Testis (tissue), 3 donors: Measurements from ENCODE around the gene PERP. TPM values are rescaled to one million over a fixed set of nuclear protein-coding genes. Genes with fewer than 3 reads are reported as not detected.

Experiments used
- DNase-seq: peaks from one replicate; pipeline ENCODE4 v3.0.0-alpha.2; 2019
- H3K27ac ChIP-seq, 2 donors: fragments of 200-600 bp; sonication (generic); one replicate each; pipeline ENCODE4 v1.5.1; 2019
- H3K27me3 ChIP-seq: fragments of 200-600 bp; sonication (generic); one replicate; pipeline ENCODE4 v1.5.1; 2019
- H3K36me3 ChIP-seq: fragments of 200-600 bp; sonication (generic); one replicate; pipeline ENCODE4 v1.5.1; 2017; ENCODE audit warnings: low read depth; ENCODE audit errors: missing control alignments
- H3K4me1 ChIP-seq: fragments of 200-600 bp; sonication (generic); one replicate; pipeline ENCODE4 v1.5.1; 2019
- H3K4me3 ChIP-seq, 2 donors: fragments of 200-600 bp; sonication (generic); one replicate each; pipeline ENCODE4 v1.5.1; 2017 to 2019
- H3K9me3 ChIP-seq: fragments of 200-600 bp; sonication (generic); one replicate; pipeline ENCODE4 v1.5.1; 2017
- CTCF ChIP-seq, 3 experiments: fragments of 450-650 bp in 2 of 3; fragments of 200-600 bp in 1 of 3; sonication (generic) in 1 of 3; IDR thresholded peaks; one replicate each; pipeline ENCODE4 v1.5.1; 2016 to 2019; ENCODE audit warnings: antibody characterized with exemption in 3 of 3, mild to moderate bottlenecking in 2 of 3, moderate library complexity in 1 of 3
- POLR2A ChIP-seq: fragments of 450-650 bp; IDR thresholded peaks from one replicate; pipeline ENCODE4 v1.6.1; 2017; ENCODE audit warnings: antibody characterized with exemption, mild to moderate bottlenecking, moderate library complexity
- WGBS, 2 donors: methylation state at CpG; one replicate each; pipeline ENCODE4 v1.1.5; 2018; 5-methylcytosine and 5-hydroxymethylcytosine counted together
- intact Hi-C: fragments of 100-400 bp; cut with DNase I; formaldehyde crosslinking; loops from one replicate; pipeline ENCODE4 v1.15.1; 2023; ENCODE audit warnings: low total_unique reads
- polyA plus RNA-seq: library from polyadenylated mRNA; stranded (reverse); fragments of 350-450 nt; fragmentation: Illumina TruSeq; extraction: RNeasy Lipid Tissue Mini Kit (QIAGEN cat#74804); gene quantifications from one replicate; pipeline ENCODE4 v1.2.3, GENCODE V29; 2014; ENCODE audit warnings: low read depth, low replicate concordance; ENCODE audit not compliant: insufficient read depth
- total RNA-seq, 2 donors: library from RNA; depleted of rRNA; stranded (reverse); fragments of >200 nt; gene quantifications; one replicate each; pipeline ENCODE4 v1.2.3, GENCODE V29; 2016

Gene PERP
- total and polyA plus RNA-seq, 3 donors from 2014 or later: 7.0 to 13.8 (median 8.2) TPM

GRCh38 chr6:138103871-138104270 lies 3.3 kb downstream of the PERP start:
- Histone ChIP-seq H3K4me3 (no peak overlapping the region), H3K27me3 (no peaks in the 10 kb centered on the region), H3K27ac (no peak overlapping the region), H3K36me3 (no peaks in the 10 kb centered on the region), H3K4me1 (no peaks in the 10 kb centered on the region), H3K9me3 (no peaks in the 10 kb centered on the region)
- no peak for DNase-seq
- intact Hi-C loops: loop anchor here (10.0 kb wide), 1 partner anchor 99 kb away; no protein-coding TSS in a partner anchor
- no peak for TF ChIP-seq CTCF (IDR thresholded peaks at IDR 0.05)
- TF ChIP-seq POLR2A: no peak
- WGBS, 2 donors: 79 to 80% methylated on average over 5 of the region's 5 CpGs

GRCh38 chr6:138101946-138102731 lies 5.1 kb downstream of the PERP start:
- Histone ChIP-seq H3K9me3 (no peaks in the 10 kb centered on the region), H3K27ac (no peak overlapping the region), H3K27me3 (no peaks in the 10 kb centered on the region), H3K4me1 (no peaks in the 10 kb centered on the region), H3K36me3 (no peaks in the 10 kb centered on the region), H3K4me3 (no peak overlapping the region)
- intact Hi-C loops: loop anchor here (10.0 kb wide), 1 partner anchor 97 kb away; no protein-coding TSS in a partner anchor
- no peak for TF ChIP-seq CTCF (IDR thresholded peaks at IDR 0.05)
- 56 to 57% methylated on average over 10 of the region's 10 CpGs for WGBS, 2 donors
- DNase-seq: no peak

GRCh38 chr6:138099832-138100231 lies 7.4 kb downstream of the PERP start:
- 70 to 76% methylated on average over 5 of the region's 5 CpGs for WGBS, 2 donors
- Histone ChIP-seq H3K9me3 (no peaks in the 10 kb centered on the region), H3K27ac (no peak overlapping the region), H3K4me3 (no peak overlapping the region), H3K36me3 (no peaks in the 10 kb centered on the region), H3K27me3 (no peaks in the 10 kb centered on the region), H3K4me1 (no peaks in the 10 kb centered on the region)
- TF ChIP-seq POLR2A (no peak), CTCF (IDR thresholded peaks at IDR 0.05) (no peak)
- intact Hi-C loops: loop anchor here (10.0 kb wide), 1 partner anchor 95 kb away; no protein-coding TSS in a partner anchor
- DNase-seq: no peak

GRCh38 chr6:138098306-138098705 lies 8.9 kb downstream of the PERP start:
- H3K4me1 ChIP-seq: no peaks in the 10 kb centered on the region
- no peak overlapping the region for H3K27ac ChIP-seq
- 71 to 83% methylated on average over 2 of the region's 2 CpGs for whole genome bisulfite sequencing, 2 donors
- H3K27me3 ChIP-seq: no peaks in the 10 kb centered on the region
- no peak overlapping the region for H3K4me3 ChIP-seq
- no peaks in the 10 kb centered on the region for H3K36me3 ChIP-seq
- intact Hi-C loops: no loop called here
- DNase-seq: no peak
- TF ChIP-seq POLR2A (no peak), CTCF (IDR thresholded peaks at IDR 0.05) (no peak)
- H3K9me3 ChIP-seq: no peaks in the 10 kb centered on the region

- Histone ChIP-seq H3K4me1 (no peaks in the 10 kb centered on the region), H3K27ac (no peak overlapping the region), H3K9me3 (no peaks in the 10 kb centered on the region), H3K27me3 (no peaks in the 10 kb centered on the region), H3K4me3 (no peak overlapping the region), H3K36me3 (no peaks in the 10 kb centered on the region)
- intact Hi-C loops: no loop called here
- 90 to 93% methylated on average over 1 of the region's 1 CpG for WGBS, 2 donors
- no peak for DNase-seq
- TF ChIP-seq CTCF (IDR thresholded peaks at IDR 0.05) (no peak), POLR2A (no peak)
Measured at GRCh38 chr6:138094260-138094659, 13.0 kb downstream of the PERP start.
